Keratinocyte (primary cell): ENCODE results near the gene EXOC4. TPM values are rescaled to one million over a fixed set of nuclear protein-coding genes. Genes with fewer than 3 reads are reported as not detected.

ENCODE experiments used
- DNase-seq: peaks from one replicate; pipeline ENCODE4 v3.0.0-alpha.2; 2011; ENCODE audit warnings: low read depth, missing footprints, low spot score
- FAIRE-seq: peaks from 2 replicates; lab custom pipeline; 2011; peaks lifted over from hg19 to GRCh38; lab: Jason Lieb, UNC
- H2AFZ ChIP-seq: 2 replicates; pipeline ENCODE4 v1.6.0; 2012; ENCODE audit warnings: low read length, control low read depth, inconsistent platforms; ENCODE audit not compliant: control insufficient read depth
- H3K27ac ChIP-seq: 2 replicates; pipeline ENCODE4 v1.5.1; 2011; ENCODE audit warnings: low read length; ENCODE audit not compliant: control insufficient read depth, insufficient read depth
- H3K27me3 ChIP-seq: 3 replicates; pipeline ENCODE4 v1.6.0; 2011; ENCODE audit warnings: low read length; ENCODE audit not compliant: control insufficient read depth, insufficient read depth; ENCODE audit errors: extremely low read depth
- H3K36me3 ChIP-seq, 2 experiments: 2 replicates in 1 of 2; 3 replicates in 1 of 2; pipeline ENCODE4 v1.5.1; 2011; ENCODE audit warnings: low read length in 2 of 2, mild to moderate bottlenecking in 1 of 2; ENCODE audit not compliant: control insufficient read depth in 2 of 2, insufficient read depth in 2 of 2; ENCODE audit errors: extremely low read depth in 1 of 2
- H3K4me1 ChIP-seq: 3 replicates; pipeline ENCODE4 v1.5.1; 2011; ENCODE audit warnings: low read length; ENCODE audit not compliant: control insufficient read depth, insufficient read depth; ENCODE audit errors: extremely low read depth
- H3K4me2 ChIP-seq: 3 replicates; pipeline ENCODE4 v1.6.0; 2011; ENCODE audit warnings: low read depth, low read length; ENCODE audit not compliant: control insufficient read depth, insufficient read depth; ENCODE audit errors: extremely low read depth
- H3K4me3 ChIP-seq, 3 experiments: fragments of 200-600 bp in 1 of 3; sonication (generic) in 1 of 3; 2 replicates in 2 of 3; 3 replicates in 1 of 3; pipeline ENCODE4 v1.5.1; 2011 to 2016; ENCODE audit warnings: low read length in 3 of 3, mild to moderate bottlenecking in 3 of 3, control low read depth in 2 of 3, inconsistent platforms in 1 of 3, low read depth in 1 of 3, mixed read lengths in 1 of 3, mixed run types in 1 of 3, moderate library complexity in 1 of 3; ENCODE audit not compliant: control insufficient read depth in 2 of 3, insufficient read depth in 2 of 3; ENCODE audit errors: extremely low read depth in 1 of 3
- H3K79me2 ChIP-seq: 2 replicates; pipeline ENCODE4 v1.6.0; 2012; ENCODE audit warnings: low read length; ENCODE audit not compliant: control insufficient read depth, insufficient read depth
- H3K9ac ChIP-seq: 3 replicates; pipeline ENCODE4 v1.6.0; 2011; ENCODE audit warnings: low read length; ENCODE audit not compliant: control insufficient read depth, insufficient read depth; ENCODE audit errors: extremely low read depth
- H3K9me1 ChIP-seq: 3 replicates; pipeline ENCODE4 v1.6.0; 2011; ENCODE audit warnings: low read length; ENCODE audit not compliant: control insufficient read depth, insufficient read depth; ENCODE audit errors: extremely low read depth
- H3K9me3 ChIP-seq: 2 replicates; pipeline ENCODE4 v1.5.1; 2012; ENCODE audit warnings: low read depth, low read length; ENCODE audit not compliant: control insufficient read depth
- H4K20me1 ChIP-seq: 3 replicates; pipeline ENCODE4 v1.6.0; 2011; ENCODE audit warnings: low read length; ENCODE audit not compliant: control insufficient read depth, insufficient read depth; ENCODE audit errors: extremely low read depth
- CTCF ChIP-seq, 3 experiments: IDR thresholded peaks in 1 of 3; conservative IDR thresholded peaks in 1 of 3; optimal IDR thresholded peaks in 1 of 3; 2 replicates in 2 of 3; 3 replicates in 1 of 3; pipeline versions ENCODE3 to v1.5.1; 2011; ENCODE audit warnings: low read length in 3 of 3, mild to moderate bottlenecking in 3 of 3, moderate library complexity in 2 of 3, control low read depth in 1 of 3, inconsistent platforms in 1 of 3; ENCODE audit not compliant: insufficient read depth in 2 of 3; ENCODE audit errors: extremely low read depth in 1 of 3
- EZH2 ChIP-seq: IDR thresholded peaks from one replicate; pipeline ENCODE4 v1.6.1; 2012; ENCODE audit warnings: inconsistent platforms, mild to moderate bottlenecking, low read length, moderate library complexity
- dilution Hi-C: fragments of 300-500 bp; cut with MboI; formaldehyde crosslinking; loops from one replicate; pipeline ENCODE4 v1.7.0; 2020; ENCODE audit warnings: low sequenced_read_pairs; ENCODE audit not compliant: extremely low pct_ligation_motif_present
- polyA plus RNA-seq, 5 experiments: library from polyadenylated mRNA; depleted of rRNA in 3 of 5; stranded (reverse) in 3 of 5; stranded (forward) in 1 of 5; unstranded in 1 of 5; fragments of >200 nt; gene quantifications; 1 replicate in 1 of 5; 2 replicates in 3 of 5; 3 replicates in 1 of 5; pipeline versions ENCODE4 v1.2.1 to v1.2.3, GENCODE V29; 2011 to 2012; ENCODE audit warnings: missing spikeins in 2 of 5, low read depth in 1 of 5, low replicate concordance in 1 of 5

The EXOC4 gene
- polyA plus RNA-seq, 1 donor (not counting 4 experiments of a cell fraction or from before 2014, with no cell fraction given): 52.6 TPM

- DNase-seq (no peak), FAIRE-seq (no peak)
- Histone ChIP-seq H3K9ac (no peak overlapping the region), H3K4me3 (no peak overlapping the region), H3K9me1 (no peaks in the 10 kb centered on the region), H3K36me3 (no peaks in the 10 kb centered on the region), H3K4me1 (no peaks in the 10 kb centered on the region), H2AFZ (no peak overlapping the region), H3K27me3 (no peaks in the 10 kb centered on the region), H3K27ac (no peak overlapping the region), H3K79me2 (no peaks in the 10 kb centered on the region), H3K4me2 (no peak overlapping the region), H3K9me3 (no peaks in the 10 kb centered on the region), H4K20me1 (no peaks in the 10 kb centered on the region)
- no peak for TF ChIP-seq CTCF (optimal IDR thresholded peaks at IDR 0.05 in 1 of 3, IDR thresholded peaks at IDR 0.05 in 1 of 3, conservative IDR thresholded peaks at IDR 0.05 in 1 of 3; ENCODE audit: extremely low read depth in 1 of 3, insufficient read depth in 2 of 3, low read length in 3 of 3)
- TF ChIP-seq EZH2: no peak
- dilution Hi-C loops: no loop called here
These were observed 794.8 kb downstream of the EXOC4 start for GRCh38 chr7:134047675-134048074.

- H4K20me1 ChIP-seq: no peaks in the 10 kb centered on the region
- dilution Hi-C loops: no loop called here
- H3K27me3 ChIP-seq: no peaks in the 10 kb centered on the region
- no peak for TF ChIP-seq CTCF (optimal IDR thresholded peaks at IDR 0.05 in 1 of 3, IDR thresholded peaks at IDR 0.05 in 1 of 3, conservative IDR thresholded peaks at IDR 0.05 in 1 of 3; ENCODE audit: extremely low read depth in 1 of 3, insufficient read depth in 2 of 3, low read length in 3 of 3)
- TF ChIP-seq EZH2: no peak
- no peaks in the 10 kb centered on the region for H3K9me1 ChIP-seq
- H3K4me2 ChIP-seq: no peak overlapping the region
- H3K79me2 ChIP-seq: no peaks in the 10 kb centered on the region
- FAIRE-seq (no peak), DNase-seq (no peak)
- no peaks in the 10 kb centered on the region for H3K36me3 ChIP-seq
- no peak overlapping the region for H3K27ac ChIP-seq
- no peak overlapping the region for H3K4me3 ChIP-seq
- no peaks in the 10 kb centered on the region for H3K9me3 ChIP-seq
- no peak overlapping the region for H3K9ac ChIP-seq
- no peak overlapping the region for H2AFZ ChIP-seq
- H3K4me1 ChIP-seq: no peaks in the 10 kb centered on the region
These were observed 795.3 kb downstream of the EXOC4 start for GRCh38 chr7:134048166-134048565.
